Left hindlimb (tissue), 1 donor: ENCODE results near the gene GGT6.
A peak's percentile ranks its signal among the peaks of the same experiment; 100 is the strongest.
"Not testable (repeated sequence)": the region's sequence is repeated elsewhere in the genome, so short reads cannot be mapped to it uniquely, and the experiment has no call there.

Source experiments
- DNase-seq: peaks from one replicate; pipeline ENCODE4 v3.0.0-alpha.2; 2018

The GGT6 gene

GRCh38 chr17:4591529-4591928 lies 31.2 kb upstream of the GGT6 start:
- DNase-seq = no peak

DNA sequence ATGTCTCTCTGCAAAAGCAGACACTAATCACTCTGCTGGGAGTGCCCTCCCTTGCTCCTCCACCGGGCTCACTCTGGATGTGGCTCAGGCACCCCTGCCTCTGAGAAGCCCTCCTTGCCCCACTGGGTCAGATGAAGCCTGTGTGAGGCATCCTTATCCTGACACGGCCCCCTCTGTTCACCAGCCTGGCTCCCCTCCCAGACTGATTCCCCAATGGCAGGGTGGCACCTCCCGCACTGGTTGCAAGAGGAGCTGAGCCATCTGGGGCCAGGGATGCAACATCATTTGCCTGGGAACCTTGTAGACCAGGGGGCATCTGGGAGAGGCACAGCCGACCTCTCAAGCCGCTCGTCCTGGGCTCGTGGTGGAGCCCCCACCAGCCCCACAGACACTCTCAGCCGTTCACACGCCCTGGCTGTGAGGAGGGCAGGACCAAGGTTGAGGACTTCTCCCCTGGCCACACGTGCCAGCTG lies 30.6 kb upstream of the GGT6 start:
- no peak for DNase-seq

DNA sequence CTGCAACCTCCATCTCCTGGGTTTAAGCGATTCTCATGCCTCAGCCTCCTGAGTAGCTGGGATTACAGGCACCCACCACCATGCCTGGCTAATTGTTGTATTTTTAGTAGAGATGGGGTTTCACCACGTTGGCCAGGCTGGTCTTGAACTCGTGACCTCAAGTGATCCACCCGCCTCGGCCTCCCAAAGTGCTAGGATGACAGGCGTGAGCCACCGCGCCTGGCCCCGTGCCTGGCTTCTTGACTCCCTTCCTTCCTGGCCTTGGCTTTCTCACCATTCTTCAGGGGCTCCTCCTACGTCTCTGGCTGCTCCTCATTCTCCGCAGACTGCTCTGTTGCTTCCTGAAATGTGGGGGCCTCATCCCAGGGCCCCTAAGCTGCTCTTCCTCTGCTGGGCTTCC lies 29.7 kb upstream of the GGT6 start:
- not testable (repeated sequence) for DNase-seq

DNA sequence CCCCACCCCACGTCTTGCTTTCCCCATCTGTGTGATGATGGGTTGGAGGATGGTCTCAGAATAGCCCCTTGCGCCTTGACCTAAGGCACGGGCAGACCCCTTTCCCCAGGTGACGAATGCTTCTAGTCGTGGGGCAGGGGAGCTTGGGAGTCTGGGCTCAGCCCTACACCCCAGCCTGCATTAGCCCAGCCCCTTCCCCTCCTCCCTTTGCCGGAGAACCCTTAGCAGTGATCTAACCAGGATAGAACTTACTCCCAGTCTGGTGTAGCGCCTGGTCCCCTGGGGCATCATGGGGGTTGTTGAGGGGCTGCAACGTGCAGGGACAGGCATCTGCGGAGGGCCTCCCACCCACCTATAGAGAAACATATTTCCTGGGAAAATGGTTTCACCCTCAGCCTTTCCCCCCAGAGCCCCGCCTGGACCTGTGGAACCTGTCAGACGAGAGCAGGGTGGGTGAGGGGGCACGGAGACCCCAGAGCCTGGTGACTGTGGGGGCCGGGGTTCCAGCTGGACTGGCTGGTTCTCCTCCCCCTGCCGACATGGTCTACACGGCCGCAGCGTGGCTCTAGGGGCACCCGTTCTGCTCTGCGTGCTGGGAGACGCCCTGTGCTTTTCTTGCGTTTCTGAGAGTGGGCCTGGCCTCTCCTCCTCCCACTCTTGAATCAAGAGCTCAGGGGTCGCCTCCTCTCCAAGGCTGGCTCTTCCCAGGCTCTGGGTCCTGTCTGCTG lies 28.7 kb upstream of the GGT6 start:
- no peak for DNase-seq

GRCh38 chr17:4588391-4588790 lies 28.0 kb upstream of the GGT6 start:
- DNase-seq = no peak

- no peak for DNase-seq
Observed at GRCh38 chr17:4587803-4588202, 27.4 kb upstream of the GGT6 start.

DNA sequence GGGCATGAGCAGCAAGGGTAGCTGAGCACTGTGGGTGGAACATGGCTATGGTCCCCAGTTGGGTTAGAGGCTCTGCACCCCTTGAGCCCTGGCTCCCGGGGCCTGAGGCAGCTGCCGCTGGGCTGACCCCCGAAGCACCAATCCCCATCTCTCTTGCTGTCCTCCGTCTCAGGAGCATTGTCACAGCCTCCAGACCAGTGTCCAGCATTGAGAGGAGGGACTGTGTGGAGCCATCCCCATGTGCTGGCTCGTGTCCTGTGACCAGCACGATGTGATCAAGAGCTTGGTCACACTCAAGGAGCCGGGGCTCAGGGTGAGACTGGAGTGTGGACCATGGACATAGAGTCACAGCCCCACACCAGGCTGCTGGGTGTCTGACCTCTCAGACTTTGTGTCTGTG lies 26.8 kb upstream of the GGT6 start:
- DNase-seq = no peak

- DNase-seq = no peak
Observed at GRCh38 chr17:4586043-4586442, 25.7 kb upstream of the GGT6 start.

DNA sequence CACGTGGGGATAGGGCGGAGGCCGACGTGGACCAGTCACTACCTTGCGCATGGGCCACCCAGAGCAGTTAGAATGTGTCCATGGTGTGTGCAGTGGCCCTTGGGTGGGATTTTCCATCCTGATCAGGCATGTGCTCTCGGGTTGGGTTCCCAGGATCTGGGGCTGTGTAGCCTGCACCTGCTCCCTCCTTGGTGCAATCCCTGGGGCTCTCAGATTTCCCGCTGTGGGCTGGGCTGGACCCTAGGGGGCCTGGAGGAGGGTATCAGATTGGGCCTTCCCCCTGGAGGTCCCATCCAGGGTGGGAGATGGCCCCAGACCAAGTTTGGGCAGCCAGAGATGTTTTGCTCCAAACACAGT lies 25.2 kb upstream of the GGT6 start:
- no peak for DNase-seq

- no peak for DNase-seq
Observed at GRCh38 chr17:4584917-4585637, 24.7 kb upstream of the GGT6 start.

DNA sequence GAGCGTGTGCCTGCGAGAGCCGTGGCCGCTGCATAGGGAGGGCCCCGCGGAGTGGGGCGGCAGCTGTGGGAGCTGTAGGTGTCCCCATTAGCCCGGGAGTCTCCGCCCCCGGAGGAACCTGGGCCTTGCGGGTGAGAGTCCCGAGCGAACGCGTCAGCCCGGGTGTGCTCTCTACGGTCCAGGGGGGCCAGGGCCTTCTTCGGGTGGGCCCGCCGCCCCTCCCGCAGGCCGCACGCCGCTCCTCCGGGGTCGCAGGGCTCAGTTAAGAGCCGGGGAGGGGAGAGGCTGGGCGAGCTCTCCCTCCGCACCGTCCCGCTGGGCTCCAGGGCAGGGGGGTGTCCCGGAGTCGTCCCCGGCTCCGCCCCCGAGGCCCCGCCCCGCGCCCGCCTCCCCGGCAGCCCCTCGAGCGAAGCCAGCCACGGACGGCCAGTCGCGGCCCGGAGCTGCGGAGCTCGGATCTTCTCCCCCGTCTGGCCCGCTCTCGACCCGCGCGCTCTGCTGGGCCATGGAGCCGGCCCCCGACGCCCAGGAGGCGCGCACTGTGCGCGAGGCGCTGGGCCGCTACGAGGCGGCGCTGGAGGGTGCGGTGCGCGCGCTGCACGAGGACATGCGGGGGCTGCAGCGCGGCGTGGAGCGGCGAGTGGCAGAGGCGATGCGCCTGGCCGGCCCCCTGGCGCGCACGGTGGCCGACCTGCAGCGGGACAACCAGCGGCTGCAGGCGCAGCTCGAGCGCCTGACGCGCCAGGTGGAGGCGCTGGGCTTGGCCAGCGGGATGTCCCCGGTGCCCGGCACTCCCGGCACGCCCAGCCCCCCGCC lies 23.9 kb upstream of the GGT6 start, which contains the start of gene SMTNL2:
Gene SMTNL2, plus strand, starts transcription at position 429 of the 816 bp plus-strand sequence. Its CDS starts 77 bp downstream, at position 506.
- no peak for DNase-seq

DNA sequence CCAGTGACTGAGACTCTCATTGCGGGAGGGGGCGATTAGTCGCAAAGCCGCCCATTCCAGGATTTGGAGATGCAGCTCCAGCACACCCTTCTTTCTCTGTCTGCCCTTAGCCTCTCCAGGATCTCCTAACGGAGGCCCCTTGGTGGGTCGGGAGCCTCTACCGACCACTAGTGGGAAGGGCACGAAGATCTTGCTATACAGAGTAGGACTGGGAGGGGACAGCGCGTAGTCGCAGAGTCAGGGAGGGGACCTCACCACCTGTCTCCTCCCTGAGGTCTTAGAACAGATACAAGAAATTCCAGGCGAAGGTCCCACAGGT lies 23.4 kb upstream of the GGT6 start:
- DNase-seq = no peak

GRCh38 chr17:4583206-4583605 lies 22.8 kb upstream of the GGT6 start:
- no peak for DNase-seq

GRCh38 chr17:4582691-4583090 lies 22.3 kb upstream of the GGT6 start:
- DNase-seq = no peak

DNA sequence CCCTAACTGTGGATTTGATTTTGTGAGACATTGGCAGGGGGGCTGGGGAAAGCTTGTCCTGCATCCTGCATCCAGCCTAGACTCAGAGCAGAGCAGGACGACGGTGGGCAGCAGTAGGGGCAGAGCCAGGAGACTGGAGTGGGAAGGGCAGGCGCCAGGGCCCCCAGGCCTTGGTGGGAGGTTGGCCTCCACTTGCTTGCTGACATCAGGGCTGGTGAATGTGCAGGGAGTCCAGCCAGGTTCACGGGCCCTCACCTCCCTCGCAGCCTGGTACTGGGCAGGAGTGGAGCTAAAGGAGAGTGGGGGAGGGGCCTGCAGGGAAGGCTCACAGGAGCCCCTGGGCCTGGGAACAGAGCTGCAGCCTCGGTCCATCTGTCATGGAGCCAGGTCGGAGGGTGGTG lies 21.7 kb upstream of the GGT6 start:
- no peak for DNase-seq

DNA sequence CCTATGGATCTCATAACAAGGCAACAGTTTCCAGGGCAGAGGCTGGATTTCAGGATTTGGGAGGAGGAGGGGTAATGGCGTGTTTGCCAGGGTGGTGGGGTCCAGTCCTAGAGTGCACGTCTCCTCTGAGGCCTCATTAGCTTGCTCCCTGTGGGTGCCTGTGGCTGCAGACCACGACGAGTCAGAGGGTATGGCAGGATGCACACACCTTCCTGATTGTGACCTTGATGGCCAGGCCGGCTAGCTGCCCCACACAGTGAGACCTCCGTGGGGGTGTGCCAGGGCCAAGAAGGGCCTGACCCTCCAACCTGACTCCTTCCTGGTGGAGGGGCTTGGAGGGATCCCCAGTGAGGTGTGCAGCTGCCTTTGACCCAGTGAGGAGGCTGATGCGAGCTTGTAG lies 19.9 kb upstream of the GGT6 start:
- no peak for DNase-seq

GRCh38 chr17:4579678-4580077 lies 19.3 kb upstream of the GGT6 start:
- no peak for DNase-seq

DNA sequence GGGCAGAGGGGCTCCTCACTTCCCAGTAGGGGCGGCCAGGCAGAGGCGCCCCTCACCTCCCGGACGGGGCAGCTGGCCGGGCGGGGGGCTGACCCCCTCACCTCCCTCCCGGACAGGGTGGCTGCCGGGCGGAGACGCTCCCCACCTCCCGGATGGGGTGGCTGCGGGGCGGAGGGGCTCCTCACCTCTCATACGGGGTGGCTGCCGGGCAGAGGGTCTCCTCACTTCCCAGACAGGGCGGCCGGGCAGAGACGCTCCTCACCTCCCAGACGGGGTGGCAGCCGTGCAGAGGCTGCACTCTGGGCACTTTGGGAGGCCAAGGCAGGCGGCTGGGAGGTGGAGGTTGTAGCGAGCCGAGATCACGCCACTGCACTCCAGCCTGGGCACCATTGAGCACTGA lies 18.0 kb upstream of the GGT6 start:
- DNase-seq = not testable (repeated sequence)

- DNase-seq = no peak
Observed at GRCh38 chr17:4577386-4577993, 17.1 kb upstream of the GGT6 start.

- no peak for DNase-seq
Observed at GRCh38 chr17:4576729-4577322, 16.4 kb upstream of the GGT6 start.

DNA sequence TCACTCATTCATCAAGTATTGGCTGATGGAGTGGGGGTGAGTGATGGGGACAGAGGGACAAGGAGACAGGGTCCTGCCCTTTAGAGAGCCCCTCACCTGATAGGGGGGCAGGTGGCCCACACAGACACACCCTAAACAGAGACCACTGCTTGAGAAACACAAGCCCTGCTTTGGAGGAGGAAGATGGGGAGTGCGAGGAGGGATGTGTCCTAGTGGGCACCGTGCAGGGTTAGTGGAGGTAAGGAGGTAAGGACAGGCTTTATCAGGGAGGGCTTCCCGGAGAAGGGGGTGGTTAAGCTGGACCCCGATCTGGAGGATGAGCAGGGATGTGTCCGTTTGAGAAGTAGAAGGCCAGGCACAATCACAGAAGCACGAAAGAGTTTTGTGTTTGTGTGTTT lies 15.8 kb upstream of the GGT6 start:
- peak; percentile 13 for DNase-seq

DNA sequence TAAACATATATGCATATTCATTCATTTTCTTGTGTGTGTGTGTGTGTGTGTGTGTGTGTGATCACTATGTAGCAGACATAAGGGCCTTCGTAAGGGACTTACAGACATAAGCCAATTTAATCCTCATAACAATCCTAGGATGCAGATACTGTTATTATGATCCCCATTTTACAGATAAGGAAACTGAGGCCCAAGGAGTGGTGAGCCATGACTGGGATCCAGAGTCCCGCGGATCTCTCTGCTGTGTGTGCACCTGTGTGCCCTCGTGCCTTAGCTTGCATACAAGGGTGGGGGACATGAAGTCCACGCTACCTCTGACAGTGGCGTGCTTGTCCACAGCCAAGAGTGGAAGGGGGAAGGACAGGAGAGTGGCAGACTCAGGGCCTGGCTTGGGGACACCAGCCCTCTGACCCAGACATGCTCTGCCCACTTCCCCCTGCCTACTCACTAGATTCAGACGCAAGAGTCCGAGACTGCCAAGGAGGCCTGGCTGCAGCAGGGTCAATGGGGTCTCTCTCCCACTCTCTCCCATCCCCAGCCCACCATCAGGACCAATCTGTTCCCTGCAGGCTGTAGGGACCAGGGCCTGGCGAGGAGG lies 14.2 kb upstream of the GGT6 start:
- DNase-seq = peak; percentile 7

- DNase-seq = peak; percentile 29
Observed at GRCh38 chr17:4573669-4574068, 13.3 kb upstream of the GGT6 start.
